Lower leg skin (tissue), 3 donors: ENCODE results near the gene DISC1.

Experiments used
- POLR2A ChIP-seq, 2 donors: fragments of 450-650 bp; IDR thresholded peaks; one replicate each; pipeline ENCODE4 v1.6.1; 2016 to 2017; ENCODE audit warnings: antibody characterized with exemption in 2 of 2, mild to moderate bottlenecking in 1 of 2, moderate library complexity in 1 of 2
- TF ChIP-seq, protein P1 (sequence below), 3 donors: fragments of 450-650 bp; IDR thresholded peaks; one replicate each; pipeline ENCODE4 v1.5.1; 2016; ENCODE audit warnings: antibody characterized with exemption in 3 of 3, mild to moderate bottlenecking in 3 of 3, moderate library complexity in 2 of 3

- TF ChIP-seq, protein P1, sequence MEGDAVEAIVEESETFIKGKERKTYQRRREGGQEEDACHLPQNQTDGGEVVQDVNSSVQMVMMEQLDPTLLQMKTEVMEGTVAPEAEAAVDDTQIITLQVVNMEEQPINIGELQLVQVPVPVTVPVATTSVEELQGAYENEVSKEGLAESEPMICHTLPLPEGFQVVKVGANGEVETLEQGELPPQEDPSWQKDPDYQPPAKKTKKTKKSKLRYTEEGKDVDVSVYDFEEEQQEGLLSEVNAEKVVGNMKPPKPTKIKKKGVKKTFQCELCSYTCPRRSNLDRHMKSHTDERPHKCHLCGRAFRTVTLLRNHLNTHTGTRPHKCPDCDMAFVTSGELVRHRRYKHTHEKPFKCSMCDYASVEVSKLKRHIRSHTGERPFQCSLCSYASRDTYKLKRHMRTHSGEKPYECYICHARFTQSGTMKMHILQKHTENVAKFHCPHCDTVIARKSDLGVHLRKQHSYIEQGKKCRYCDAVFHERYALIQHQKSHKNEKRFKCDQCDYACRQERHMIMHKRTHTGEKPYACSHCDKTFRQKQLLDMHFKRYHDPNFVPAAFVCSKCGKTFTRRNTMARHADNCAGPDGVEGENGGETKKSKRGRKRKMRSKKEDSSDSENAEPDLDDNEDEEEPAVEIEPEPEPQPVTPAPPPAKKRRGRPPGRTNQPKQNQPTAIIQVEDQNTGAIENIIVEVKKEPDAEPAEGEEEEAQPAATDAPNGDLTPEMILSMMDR (IDR thresholded peaks at IDR 0.05) = no peak
- no peak for TF ChIP-seq POLR2A (IDR thresholded peaks at IDR 0.05)
Observed at GRCh38 chr1:231767471-231767870, 140.9 kb downstream of the DISC1 start.
